ENCODE data around the gene GLMP.
A peak's percentile ranks its signal among the peaks of the same experiment; 100 is the strongest.
"Not testable (repeated sequence)": the region's sequence is repeated elsewhere in the genome, so short reads cannot be mapped to it uniquely, and the experiment has no call there.

Gene GLMP, protein sequence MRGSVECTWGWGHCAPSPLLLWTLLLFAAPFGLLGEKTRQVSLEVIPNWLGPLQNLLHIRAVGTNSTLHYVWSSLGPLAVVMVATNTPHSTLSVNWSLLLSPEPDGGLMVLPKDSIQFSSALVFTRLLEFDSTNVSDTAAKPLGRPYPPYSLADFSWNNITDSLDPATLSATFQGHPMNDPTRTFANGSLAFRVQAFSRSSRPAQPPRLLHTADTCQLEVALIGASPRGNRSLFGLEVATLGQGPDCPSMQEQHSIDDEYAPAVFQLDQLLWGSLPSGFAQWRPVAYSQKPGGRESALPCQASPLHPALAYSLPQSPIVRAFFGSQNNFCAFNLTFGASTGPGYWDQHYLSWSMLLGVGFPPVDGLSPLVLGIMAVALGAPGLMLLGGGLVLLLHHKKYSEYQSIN

GRCh38 chr1:156295391-156295947 lies at the start of gene GLMP:
Gene GLMP (minus strand): TSS chr1:156295679. CDS start chr1:156295645, 34 bp downstream.
- peak; percentile 26 for DNase-seq

- DNase-seq: no peak
These were observed 48.9 kb upstream of the GLMP start for GRCh38 chr1:156344409-156344808.

DNA sequence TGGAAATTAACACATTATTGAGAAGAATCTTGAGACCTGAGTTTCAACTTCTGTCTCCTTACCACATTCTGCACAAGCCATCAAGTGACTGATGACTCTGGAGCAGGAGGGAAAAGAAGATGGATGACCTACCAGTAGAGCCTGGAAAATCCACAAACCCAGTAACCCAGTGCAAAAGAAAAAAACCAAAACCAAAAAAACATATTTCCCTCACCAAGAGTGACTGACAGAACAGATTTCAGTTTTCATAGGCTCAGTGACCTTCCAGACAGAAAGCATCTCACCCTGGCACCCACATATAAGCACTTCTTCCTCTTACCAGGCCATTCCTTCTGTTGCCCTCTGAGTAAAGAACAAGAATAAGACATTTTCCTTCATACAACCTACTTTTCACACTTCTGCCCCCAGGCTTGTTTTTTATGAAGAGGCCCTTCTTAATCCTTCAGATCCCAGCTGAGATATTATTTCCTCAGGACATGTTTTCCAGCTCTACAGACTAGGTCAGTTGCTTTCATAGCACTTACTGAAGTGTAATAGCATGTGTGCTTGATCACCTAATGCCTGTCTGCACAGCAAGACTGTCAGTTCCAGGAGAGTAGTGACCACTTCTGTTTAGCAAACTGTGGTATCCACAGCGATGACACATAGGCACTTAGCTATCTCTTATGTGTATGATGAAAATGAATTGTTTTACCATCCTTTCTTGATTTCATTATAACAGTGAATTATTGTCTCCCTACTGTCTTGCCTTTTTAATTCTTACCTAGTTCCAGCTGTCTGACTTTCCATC lies 46.9 kb upstream of the GLMP start:
- DNase-seq: no peak

GRCh38 chr1:156338180-156338976 lies 42.9 kb upstream of the GLMP start, which contains the start of the genes CCT3 and TSACC:
Gene CCT3 (minus strand): TSS chr1:156338292. CDS start chr1:156338184, 108 bp downstream.
Gene TSACC (plus strand): TSS chr1:156338526. CDS start chr1:156339758, 1,232 bp downstream.
- peak; percentile 100 for DNase-seq

DNA sequence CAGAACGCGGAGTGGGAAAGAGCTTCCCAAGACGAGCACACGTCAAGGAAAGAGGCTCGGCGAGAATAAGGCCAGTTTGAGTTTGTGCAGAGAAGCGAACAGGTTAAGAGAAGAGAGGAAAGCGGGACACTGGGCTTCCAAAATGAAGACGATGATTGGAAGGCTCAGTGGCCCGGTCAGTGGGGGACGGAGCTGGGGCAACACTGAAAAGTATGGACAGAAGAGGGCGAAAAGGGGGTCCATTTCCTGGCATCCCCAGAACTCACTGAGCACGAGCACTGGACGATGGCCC lies 42.4 kb upstream of the GLMP start:
- no peak for DNase-seq

DNA sequence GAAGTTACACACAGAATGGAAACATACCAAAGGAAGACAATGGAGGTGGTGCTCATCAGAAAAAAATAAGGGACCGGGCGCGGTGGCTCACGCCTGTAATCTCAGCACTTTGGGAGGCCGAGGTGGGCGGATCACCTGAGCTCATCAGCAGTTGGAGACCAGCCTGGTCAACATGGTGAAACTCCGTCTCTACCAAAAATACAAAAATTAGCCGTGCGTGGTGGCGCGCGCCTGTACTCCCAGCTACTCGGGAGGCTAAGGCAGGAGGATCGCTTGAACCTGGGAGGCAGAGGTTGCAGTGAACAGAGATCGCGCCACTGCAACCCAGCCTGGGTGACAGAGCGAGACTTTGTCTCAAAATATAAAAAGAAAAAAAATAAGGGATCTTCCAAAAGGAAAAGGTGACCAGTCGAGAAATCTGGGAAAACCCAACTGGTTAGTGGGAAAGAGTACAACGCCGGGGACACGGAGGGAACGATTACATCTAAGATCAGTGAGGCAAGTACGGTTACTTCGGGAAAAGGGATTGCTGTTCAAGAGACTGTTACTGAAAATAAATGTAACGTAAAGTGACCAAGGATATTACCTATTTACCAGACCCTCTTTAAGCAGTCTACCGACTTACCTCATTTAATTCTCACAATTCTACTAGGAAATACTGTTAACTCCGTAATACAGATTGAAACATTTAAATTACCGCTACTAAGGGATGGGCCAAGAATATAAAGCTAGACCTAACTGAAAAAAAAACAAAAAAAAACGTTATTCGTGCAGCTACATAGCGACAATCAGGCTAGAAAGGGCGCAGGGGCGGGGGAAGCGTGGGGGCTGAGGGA lies 41.8 kb upstream of the GLMP start:
- no peak for DNase-seq

DNA sequence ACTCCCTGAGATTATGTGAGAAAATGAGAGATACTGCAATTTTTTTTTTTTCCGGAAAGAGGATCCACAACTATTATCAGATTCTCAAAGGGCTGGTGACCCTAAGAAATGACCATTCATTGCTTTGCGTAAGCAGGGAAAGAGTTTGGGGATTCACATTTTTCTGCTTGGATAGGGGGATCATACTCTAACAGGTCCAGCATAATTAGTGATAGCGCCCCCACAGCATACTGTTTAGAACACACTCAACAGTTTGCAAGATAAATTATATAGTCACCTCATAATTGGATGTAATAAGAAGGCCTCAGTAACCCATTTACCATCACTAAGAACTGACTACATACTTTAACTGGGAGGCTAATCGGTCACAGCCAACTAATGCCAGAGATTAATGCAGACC lies 40.8 kb upstream of the GLMP start:
- no peak for DNase-seq

GRCh38 chr1:156323179-156323578 lies 27.7 kb upstream of the GLMP start:
- DNase-seq: not testable (repeated sequence)

GRCh38 chr1:156320560-156320959 lies 25.1 kb upstream of the GLMP start:
- DNase-seq: no peak

- DNase-seq: no peak
These were observed 24.2 kb upstream of the GLMP start for GRCh38 chr1:156319664-156320063.

DNA sequence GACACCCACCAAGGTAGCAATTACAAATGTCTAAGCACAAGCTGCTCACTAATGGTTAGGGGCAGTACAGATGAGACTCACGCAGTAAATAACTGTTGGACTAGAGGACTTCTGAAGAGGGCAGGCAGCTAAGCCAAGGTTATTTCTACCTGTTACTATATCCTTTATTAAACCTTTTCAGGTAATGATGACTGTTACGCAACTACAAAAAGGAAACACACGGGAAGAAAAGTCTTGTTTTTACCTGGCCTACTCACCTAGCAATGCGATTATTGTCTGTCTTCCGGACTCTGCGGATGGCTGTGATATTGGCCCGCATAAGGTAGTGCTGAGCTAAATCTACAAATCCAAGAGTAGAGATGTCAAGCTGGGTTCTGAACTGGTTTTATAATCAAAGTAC lies 21.4 kb upstream of the GLMP start:
- DNase-seq: no peak

DNA sequence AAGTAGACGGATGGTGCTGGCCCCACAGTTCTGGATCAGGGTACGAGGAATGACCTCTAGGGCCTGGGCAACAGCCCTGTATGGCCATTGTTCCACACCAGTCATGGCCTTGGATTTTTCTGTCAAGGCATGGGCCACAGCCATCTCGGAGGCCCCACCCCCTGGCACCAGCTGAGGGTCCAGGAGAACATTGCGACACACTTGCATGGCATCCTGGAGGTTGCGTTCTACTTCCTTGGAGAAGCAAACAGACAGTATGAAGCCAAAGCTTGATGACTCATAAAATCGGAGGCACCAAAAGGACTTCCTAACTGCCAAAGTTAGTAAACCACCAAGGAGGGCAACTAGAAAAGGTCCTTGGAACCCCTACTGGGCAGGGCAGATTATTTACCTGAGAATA lies 15.5 kb upstream of the GLMP start:
- no peak for DNase-seq

DNA sequence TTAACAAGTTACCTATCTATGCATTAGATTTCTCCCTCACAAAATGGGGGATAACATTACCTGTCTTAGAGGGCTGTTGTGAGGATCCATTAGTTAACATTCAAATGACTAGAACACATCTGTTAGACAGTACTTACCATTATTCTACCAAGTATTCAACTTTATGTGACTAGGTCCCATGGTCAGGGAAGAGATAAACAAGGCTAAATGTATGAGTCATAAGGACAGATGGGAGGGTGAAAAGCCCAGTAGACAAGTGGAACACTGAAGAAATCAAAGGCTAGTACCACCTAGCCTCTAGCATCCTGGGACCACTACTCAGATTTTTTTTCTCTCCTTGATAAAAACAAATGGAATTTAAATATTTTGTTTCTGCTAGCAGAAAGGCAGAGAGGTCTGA lies 12.6 kb upstream of the GLMP start:
- DNase-seq: no peak

DNA sequence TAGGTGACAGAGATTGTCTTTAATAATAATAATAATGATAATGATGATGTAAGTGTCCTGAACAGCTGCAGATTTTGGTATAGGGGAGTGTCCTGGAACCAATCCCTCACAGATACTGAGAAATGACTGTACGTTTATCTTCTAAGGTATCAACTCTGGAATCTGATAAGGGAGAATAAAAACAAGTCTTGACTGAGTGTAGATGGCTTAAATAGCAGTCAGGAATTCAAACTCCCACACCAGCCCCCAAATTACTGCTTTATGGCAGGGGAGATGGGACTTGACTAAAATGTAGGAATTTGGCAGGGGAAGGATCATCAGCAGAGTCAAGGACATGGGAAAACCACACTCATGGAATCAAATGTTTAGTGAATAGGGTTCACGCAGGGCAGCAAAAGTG lies 9.7 kb upstream of the GLMP start:
- no peak for DNase-seq

- no peak for DNase-seq
These were observed 7.8 kb upstream of the GLMP start for GRCh38 chr1:156303241-156303640.

GRCh38 chr1:156298852-156299357 lies 3.4 kb upstream of the GLMP start, which contains the start of gene VHLL:
Gene VHLL (minus strand): TSS chr1:156299307. CDS start chr1:156299189, 118 bp downstream.
- no peak for DNase-seq

DNA sequence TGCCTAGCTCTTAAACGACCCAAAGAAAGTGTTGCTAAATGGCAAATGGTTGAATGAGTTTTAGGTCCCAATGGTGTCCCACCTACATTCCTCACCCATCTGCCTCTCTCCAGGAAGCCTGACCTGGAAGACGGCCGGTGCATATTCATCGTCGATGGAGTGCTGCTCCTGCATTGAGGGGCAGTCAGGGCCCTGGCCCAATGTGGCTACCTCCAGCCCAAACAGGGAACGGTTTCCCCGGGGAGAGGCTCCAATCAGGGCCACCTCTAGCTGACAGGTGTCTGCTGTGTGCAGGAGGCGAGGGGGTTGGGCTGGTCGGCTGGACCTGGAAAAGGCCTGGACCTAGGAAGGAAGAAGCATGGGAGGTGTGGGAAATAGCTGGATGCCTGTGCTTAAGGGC lies 1.6 kb downstream of the GLMP start:
- DNase-seq: no peak

GRCh38 chr1:156293098-156293434 lies 2.4 kb downstream of the GLMP start:
- DNase-seq: no peak

- DNase-seq: peak; percentile 55
These were observed 4.0 kb downstream of the GLMP start for GRCh38 chr1:156291226-156292061.

- no peak for DNase-seq
These were observed 5.6 kb downstream of the GLMP start for GRCh38 chr1:156289857-156290256.

- no peak for DNase-seq
These were observed 9.4 kb downstream of the GLMP start for GRCh38 chr1:156286061-156286460.

Measured in NCI-H510A (cell line).